Measurements from ENCODE around the gene SPATS2.

DNA sequence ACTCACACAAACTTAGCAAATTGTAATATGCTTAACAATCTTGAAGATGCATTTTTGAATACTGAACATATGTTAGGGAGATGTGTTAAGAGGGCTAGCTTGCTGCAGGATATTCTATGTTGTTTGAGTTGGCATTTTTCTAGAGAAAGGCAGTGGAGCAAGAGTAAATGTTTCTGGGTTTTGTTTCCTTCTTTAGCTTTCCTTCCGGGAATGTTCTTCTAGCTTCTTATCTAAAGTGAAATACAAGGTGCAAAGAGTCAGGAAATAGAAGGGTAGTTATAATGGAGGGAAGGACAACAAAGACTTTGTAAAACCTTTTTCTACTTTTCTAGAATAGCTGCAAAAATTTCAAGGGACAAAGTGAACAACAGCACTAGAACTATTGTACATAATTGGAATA lies 94.0 kb downstream of the SPATS2 start:
- TF ChIP-seq POLR2A (IDR thresholded peaks at IDR 0.05): no peak
- TF ChIP-seq CTCF (IDR thresholded peaks at IDR 0.05): no peak

Measured in gastroesophageal sphincter (tissue), 3 donors.